Measurements from ENCODE around the gene ZNF274.
"Not testable (repeated sequence)": the region's sequence is repeated elsewhere in the genome, so short reads cannot be mapped to it uniquely, and the experiment has no call there.

DNA sequence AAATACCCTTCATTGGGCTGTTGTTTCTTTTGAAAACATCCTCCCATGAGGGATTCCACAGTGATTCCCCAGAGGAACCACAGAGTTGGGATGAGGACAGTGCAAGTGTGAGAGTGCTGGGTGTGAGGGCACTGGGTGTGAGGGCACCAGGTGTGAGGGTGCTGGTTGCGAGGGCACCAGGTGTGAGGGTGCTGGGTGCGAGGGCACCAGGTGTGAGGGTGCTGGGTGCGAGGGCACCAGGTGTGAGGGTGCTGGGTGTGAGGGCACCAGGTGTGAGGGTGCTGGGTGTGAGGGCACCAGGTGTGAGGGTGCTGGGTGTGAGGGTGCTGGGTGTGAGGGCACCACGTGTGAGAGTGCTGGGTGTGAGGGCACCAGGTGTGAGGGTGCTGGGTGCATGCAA is 75.4 kb downstream of the ZNF274 start:
- TF ChIP-seq CTCF, POLR2A (IDR thresholded peaks at IDR 0.05): not testable (repeated sequence)
